Left hindlimb (tissue), 1 donor: ENCODE results near the gene SPIRE1.
"Not testable (repeated sequence)": the region's sequence is repeated elsewhere in the genome, so short reads cannot be mapped to it uniquely, and the experiment has no call there.

Experiments
- DNase-seq: peaks from one replicate; pipeline ENCODE4 v3.0.0-alpha.2; 2018

SPIRE1 gene

DNA sequence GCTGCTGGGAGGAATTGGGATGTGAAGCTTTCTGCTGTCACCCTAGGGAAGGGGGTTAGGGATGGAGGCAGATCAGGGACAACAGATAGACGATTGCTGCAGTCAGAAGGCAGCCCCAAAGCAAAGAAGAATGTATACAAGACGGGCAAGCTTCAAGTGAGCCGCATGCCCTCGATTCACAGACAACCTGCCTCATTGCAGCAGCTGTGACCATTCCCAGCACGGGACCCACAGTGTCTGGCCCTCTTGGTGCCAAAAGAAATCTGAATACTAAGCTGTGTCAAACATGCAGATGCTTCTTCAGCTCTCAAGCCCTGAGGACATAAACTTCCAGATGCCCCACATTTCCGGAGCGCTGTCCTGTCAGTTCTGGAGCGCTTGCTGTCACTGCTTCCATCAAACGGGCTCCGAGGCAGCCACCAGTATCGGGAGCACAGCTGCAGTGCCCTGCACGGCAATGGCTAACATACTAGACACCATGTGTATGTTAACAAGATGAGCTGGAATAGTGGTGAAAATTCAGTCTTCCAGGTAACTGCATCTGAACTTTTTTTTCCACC lies 216.4 kb downstream of the SPIRE1 start:
- no peak for DNase-seq

DNA sequence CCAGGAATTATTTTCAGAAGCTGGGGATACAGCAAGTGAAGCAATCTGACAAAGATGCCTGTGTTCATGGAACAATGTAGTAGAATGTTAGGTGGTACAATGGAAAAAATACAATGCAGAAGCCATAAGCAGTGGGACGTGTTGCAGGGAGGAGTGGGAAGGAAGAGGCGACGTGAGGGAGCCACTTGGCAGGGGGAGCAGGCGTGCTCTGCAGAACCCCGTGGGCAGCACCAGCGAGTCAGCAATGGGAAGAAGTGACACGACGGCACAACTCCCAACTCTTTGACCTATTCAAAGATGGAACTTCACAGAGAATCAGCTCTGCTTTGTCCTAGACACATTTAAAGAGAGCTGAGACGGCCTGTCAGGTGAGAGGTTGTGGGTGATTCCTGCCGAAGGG lies 219.7 kb downstream of the SPIRE1 start:
- DNase-seq = no peak

DNA sequence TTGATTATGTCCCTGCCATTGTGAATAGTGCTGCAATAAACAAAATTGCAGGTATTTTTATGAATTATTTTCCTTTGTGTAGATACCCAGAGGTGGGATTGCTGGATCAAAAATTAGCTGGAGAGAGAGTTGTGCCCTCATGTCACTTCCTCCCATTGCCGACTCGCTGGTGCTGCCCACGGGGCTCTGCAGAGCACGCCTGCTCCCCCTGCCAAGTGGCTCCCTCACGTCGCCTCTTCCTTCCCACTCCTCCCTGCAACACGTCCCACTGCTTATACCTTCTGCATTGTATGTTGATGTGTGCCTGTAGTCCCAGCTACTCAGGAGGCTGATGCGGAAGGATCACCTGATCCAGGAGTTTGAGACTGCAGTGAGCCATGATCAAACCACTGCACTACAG lies 222.0 kb downstream of the SPIRE1 start:
- DNase-seq = no peak

DNA sequence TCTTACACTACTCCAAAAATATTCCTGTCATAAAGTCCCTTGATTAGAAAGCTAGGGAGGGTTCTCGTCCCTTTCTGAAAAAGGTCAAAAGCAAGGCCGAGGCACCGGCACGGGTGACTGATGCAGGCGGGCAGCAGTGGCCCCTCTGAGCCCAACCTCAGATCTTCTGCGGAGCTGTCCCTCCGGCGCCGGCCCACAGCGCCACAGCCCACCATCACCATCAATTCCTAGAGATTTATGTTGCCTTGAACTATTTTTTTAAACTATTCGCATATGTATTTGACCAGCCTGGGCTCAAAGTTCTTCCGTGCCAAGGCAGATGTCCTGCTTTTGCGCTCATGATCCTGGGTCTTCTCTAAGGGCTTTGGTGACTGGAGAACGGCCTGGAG lies 223.4 kb downstream of the SPIRE1 start:
- DNase-seq = no peak

DNA sequence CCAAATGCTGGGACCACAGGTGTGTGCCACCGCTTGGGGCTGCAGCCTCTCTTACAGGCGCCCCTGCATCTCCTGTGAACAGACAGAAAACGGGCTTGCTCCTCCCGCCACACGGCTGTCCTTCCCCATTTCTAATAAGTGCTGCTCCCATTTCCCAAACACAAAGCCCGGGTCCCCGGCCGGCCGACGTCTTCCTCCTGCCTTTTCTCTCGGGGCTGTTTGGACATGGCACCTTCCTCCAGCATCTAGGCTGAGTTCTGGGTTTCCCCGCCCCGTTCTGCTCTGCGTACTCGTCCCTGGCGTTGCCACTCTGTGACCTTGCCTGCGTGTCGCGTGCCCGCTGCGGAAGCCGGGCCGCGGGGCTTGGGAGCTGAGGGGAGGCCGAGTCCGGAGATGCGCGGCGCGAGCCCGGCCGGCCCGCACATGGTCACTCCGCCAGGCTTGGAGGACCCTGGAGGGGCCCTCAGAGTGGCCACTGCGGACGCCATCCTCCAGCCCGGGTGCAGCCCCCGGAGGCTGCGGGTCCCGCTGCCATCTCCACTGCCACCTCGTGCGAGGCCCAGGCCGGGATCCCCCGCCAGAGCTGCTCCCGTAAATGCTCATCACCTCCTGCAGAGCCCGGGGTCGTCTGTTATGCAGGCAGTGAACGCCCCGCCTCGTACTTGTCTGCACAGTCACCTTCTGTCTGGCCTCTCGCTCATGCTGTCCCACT lies 223.9 kb downstream of the SPIRE1 start:
- no peak for DNase-seq

DNA sequence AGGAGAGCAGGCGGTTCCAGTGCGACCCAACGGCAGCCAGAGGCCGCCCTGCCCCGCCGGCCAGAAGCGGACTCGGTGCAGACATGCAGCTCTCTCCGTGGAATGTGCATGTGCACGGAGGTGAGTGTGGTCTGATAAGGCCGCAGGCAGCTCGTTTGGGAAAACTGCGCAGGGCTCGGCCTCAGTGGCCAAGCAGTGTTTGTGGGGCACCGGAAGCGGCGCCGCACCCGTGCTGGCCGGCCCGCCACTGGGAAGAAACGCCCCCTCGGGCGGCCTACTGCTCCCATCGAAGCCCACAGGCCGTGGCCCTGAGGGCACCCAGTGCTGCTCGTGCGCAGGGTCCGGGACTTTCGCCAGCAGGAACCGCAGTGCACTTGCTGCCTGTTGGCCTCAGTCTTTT lies 225.0 kb downstream of the SPIRE1 start:
- no peak for DNase-seq

DNA sequence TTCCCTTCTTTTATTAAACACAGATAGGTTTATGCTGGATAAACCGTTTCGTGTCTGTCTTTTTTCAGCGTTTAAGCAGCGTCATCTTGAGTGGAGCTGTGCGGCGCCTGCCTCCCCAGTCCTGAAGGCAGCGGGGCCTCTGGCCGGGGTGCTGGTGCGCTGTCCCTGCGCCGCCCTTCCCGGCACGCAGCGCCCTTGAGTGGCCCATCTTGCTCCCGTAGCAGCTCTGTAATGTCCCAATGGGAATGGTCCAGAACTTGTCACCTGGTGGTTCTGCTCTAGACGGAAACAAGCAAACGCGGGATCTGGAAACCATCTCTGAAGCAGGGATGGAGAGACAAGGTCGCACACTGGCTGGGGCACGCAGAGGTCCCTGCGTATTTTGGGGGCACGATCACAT lies 225.7 kb downstream of the SPIRE1 start:
- no peak for DNase-seq

DNA sequence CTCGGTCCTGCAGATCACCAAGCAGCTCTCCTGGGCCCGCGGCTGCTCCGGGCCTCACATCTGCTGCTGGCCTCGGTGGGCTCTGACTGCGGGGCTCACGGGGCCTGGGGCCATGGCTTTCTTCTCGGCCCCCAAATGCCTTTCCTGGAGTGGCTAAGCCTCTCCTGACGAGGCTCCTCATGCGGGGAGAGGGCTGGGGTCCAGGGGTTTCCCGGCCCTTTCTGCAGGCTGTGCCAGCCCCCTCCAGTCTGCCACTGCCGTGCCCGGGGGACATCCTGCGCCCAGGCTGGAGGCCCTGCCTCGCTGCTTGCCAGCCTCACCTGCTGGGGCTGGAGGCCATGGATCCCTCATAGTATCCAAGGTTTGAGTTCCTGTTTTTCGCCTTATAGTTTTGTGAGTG lies 226.3 kb downstream of the SPIRE1 start:
- DNase-seq = no peak

DNA sequence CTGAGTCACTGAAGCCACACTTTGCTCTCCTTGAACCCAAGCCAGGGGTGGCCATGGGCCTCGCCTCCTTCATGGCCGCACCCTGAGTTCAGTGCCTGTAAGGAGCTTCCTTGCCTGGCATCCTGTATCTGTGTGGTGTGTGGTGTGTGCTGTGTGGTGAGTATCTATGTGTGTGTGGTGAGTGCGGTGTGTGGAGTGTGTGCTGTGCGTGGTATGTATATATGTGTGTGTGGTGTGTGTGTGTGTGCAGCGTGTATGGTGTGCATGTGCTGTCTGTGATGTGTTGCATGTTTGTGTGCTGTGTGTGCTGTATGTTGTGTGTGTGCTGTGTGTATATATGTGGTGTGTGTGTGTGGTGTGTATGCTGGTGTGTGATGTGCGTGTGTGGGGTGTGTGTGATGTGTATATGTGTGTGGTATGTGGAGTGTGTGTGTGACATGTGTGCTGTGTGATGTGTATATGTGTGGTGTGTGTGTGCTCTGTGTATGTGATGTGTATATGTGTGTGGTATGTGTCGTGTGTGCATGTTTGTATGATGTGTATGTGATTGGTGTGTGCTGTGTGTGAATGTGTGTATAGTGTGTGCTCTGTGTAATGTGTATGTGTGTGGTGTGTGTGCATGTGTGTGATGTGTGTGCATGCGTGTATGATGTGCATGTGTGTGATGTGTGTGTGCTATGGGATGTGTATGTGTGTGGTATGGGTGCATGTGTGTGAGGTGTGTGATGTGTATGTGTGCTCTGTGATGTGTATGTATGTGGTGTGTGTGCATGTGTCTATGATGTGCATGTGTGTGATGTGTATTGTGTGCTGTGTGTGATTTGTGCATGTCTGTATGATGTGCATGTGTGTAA lies 227.5 kb downstream of the SPIRE1 start:
- DNase-seq = no peak

DNA sequence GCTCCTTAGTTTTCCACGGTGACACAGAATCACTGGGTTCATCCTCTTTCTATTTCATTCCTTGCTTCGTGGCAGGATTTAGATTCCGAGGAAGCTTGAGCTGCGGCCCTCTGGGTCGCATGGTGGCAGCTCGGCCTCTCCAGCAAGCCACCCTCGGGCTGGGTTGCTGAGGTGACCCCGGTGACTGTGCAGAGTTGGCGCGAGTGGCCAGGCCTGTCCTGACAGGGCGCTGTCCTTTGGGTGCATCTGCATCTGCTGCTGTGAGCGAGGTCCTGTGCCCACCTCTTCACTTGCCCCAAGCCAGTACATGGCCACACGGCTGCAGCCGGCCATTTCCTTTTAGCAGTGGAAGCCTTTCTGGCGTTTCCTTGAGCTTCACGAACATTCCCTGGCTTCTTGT lies 228.4 kb downstream of the SPIRE1 start:
- DNase-seq = no peak

DNA sequence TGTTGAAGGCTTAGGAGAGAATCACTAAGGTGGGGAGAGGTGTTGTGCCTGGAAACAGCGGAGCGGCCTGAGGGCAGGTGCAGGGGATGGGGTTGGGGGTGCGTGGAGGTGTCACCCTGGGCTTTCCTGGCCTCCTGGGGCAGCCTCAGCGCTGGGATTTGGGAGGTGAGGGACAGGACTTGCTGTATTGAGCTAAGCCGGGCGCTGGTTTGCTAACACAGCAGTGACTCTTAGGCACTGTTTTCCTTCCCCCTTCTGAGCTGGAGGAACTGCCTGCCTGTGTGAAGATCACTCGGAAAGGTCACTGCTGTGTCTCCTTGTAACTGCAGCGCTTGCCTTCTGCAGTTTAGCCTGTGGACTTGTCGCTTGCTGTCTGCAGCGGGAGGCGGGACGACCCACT lies 229.0 kb downstream of the SPIRE1 start:
- DNase-seq = no peak

DNA sequence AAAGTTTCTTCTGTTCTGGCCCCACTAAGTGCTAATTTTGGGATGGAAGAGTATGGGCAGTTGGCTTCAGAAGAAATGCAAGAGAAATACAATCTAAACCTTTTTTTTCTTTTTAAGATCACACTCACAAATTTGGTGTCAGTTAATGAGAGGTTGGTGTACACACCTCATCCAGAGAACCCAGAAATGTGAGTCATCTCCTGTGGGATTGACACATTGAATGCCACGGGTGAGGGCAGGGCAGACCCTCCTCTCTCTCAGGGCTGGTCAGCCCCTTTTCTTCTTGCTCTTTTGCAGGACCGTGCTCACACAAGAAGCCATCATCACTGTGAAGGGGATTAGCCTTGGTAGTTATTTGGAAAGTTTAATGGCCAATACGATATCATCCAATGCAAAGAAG lies 231.0 kb downstream of the SPIRE1 start:
- no peak for DNase-seq

DNA sequence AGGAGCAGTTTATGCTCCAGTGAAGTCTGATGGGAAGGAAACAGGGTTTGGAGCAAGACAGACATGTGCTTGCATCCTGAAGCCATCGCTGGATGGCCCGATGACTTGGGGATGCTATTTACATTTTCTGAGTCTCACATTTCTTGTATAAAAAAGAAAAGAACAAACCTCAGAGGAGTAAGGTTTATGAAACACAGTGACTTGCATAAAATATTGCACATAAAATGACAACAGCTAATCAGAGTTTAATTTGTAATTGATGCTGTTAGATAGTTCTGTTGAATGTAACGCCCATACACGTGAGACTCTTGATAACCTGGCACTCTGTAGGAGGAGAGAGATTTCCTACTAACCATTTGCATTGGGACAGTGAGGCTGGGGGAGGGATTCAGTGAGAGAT lies 233.7 kb downstream of the SPIRE1 start:
- DNase-seq = no peak

DNA sequence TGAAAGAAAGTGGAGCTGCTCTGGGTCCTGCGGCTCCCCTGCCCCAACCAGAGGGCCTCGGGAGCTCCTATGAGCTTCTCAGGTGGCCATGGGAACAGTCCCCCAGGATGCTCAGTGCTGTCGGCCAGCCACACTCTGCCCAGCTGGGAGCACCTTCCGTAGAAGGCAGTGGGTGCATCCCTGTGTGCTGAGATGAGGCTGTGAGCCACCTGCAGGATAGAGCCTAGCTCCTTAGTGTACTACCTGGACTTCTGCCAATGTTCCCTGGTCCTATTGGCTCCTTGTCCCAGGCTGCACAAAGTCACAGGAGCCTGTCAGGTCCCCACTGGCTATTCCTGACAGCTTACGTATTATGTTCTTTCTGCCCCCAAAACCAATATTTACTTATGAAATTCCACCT lies 234.1 kb downstream of the SPIRE1 start:
- no peak for DNase-seq

DNA sequence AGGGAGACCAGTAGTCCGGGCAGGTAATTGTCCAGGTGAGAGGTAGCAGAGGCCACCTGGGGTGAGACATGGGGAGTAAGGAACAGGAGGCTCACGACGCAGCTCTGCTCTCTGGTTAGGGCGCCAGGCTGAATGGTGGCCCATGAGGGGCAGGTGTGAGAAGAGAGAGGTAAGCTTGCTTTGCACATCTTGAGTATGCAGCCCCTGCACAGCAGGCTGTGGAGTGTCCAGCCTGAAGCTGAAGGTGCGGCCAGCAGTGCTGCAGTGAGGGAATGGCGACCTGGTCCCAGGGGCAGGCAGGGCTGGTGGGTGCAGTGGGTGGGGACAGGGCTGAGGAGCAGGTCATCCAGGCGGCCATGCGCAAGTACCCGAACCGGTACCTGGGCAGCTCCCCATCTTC lies 234.5 kb downstream of the SPIRE1 start:
- DNase-seq = no peak

DNA sequence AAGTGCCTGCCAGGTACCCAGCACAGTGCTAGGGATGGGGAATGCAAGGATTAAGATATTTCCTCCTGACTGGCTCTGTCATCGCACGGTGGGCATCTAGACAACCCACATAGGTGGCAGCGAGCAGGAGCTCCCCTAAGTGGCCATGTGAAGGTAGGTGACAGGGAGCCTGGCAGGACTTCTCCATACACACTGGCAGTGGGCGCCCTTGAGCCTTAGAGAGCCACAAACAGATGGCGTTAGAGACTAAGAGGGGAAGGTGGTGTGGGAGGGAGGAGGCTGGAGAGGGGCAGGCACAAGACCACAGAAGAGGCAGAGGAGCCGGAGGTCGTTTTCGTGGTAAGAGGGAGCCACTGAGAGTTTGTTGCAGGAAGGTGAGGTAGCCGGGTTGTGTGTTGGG lies 235.0 kb downstream of the SPIRE1 start:
- DNase-seq = no peak

DNA sequence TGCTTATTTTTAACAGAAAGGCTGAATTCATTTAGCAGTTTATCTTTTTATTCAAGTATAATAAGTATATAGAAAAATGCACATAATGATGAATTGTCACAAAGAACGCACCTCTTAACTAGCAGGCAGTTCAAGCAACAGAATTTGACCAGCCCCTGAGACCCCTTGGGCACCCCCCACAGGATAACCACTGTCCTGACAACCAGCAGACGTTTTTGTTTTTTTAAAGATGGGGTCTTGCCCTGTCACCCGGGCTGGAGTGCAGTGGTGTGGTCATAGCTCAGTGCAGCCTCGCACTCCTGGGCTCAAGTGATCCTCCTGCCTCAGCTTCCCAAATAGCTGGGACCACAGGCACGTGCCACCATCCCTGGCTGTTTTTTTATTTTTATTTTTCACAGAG lies 236.2 kb downstream of the SPIRE1 start:
- DNase-seq = no peak

DNA sequence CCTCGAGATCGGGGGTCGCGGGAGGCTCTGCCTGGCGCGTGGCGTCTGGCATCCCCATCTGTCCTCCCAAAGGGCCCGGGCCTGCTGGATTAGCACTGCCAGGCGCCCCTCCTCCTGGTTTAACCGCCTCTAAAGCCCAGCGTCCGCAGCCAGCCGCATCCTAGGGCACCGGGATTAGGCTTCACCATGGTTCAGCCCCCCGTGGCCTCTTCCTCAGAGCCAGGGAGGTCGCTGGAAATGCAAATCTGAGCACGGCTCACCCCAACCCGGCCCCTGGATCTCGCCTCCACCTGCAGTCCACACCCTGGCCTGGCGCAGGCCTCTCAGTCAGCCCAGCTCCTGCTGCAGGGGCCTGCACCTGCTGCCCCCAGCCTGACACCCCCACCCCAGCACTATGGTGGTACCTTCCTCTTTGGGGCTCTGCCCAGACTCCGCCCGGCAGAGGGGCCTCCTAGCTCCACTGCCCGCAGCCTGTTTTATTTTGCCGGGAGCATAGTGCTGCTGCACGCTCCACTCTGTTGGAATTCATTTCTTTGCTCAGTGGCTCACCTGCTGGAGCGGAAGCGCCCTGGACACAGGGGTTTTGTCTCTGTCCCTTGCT lies 237.0 kb downstream of the SPIRE1 start:
- peak; percentile 70 for DNase-seq

DNA sequence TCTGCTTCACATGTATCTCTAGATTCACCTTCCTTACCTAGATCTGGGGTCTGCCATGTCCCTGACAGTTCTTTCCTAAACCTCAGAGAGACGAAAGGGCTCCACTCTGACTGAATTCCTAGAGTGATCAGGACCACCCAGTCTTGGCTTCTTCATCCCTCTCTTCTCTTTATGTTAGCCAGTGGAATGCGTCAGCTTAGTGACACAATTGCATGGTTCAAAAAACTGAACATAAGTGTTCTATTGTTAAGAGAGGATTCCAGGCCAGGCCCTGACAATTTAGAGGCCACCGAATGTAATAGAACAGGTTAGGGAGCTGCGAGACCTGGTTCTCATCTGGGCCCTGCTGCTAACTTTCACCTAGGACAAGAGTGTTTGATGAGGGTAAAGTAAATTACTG lies 240.2 kb downstream of the SPIRE1 start:
- DNase-seq = no peak

DNA sequence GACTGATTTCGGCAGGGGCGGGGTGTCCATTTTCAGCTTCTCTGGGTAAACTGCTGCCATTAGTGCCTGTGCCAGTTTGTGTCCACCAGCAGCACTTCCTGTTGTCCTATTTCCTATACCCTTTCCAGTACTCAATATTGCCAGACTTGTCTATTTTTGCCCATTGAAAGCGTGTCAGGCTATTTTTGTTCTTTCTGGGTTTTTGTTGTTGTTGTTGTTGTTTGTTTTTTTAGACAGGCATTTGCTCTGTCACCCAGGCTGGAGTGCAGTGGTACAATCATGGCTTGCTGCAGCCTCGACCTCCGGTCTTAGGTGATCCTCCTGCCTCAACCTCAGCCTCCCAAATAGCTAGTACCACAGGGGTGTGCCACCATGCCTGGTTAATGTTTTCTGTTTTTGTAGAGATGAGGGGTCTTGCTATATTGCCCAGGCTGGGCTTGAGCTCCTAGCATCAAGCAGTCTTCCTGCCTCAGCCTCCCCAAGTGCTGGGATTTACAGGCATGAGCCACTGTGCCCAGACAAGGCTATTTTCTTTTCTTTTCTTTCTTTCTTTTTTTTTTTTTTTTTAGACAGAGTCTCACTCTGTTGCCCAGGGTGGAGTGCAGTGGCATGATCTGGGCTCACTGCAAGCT lies 241.7 kb downstream of the SPIRE1 start:
- no peak for DNase-seq

DNA sequence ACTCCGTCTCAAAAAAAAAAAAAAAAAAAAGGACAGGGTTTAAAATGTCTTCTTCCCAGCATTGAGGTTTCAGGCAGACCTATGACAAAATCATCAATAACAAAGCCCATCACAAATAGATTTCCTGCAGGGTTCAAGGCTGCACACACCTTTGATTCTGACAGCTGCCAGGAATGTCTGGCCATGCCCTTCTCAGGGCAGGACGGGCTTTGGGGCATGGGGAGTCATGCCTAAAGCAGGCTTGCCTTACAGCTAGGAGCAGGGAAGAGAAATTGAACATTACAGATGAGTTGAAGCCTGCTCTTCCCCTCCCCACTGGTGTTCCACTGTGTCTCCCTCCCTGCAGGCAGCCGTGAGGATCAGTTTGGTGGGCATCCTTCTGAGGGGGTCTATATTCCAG lies 246.5 kb downstream of the SPIRE1 start:
- no peak for DNase-seq

DNA sequence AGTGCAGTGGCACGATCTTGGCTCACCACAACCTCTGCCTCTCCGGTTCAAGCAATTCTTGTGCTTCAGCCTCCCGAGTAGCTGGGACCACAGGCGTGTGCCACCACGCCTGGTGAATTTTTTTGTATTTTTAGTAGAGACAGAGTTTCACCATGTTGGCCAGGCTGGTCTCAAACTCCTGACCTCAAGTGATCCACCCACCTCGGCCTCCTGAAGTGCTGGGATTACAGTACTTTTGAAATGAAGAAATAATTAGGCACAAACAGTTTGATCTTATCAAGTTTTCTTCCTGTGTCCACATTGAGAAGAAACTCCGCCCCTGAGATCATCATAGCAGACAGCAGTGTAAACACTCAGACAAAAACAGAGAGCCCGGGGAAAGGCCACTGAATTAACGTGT lies 247.2 kb downstream of the SPIRE1 start:
- DNase-seq = not testable (repeated sequence)

DNA sequence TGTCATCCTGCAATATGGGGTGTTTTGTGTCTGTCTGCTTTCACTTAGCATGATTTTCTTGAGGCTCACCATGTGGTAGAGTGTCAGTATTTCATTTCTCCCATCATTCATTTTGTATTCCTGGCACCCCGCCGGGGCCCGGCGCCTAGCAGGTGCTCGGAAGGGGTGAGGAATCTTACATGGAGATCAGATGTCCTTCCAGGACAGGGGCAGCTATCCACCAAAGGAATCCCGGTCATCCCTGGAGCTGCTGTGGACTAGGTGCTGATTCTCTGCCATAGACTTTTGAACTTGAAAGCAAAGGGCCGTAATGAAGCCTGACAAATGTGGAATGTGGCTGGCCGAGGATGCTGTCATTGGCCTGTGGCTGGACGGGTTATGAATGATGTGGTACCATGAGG lies 247.8 kb downstream of the SPIRE1 start:
- peak; percentile 47 for DNase-seq
